ENCODE measurements around the gene MAP3K5.
"Not testable (repeated sequence)": the region's sequence is repeated elsewhere in the genome, so short reads cannot be mapped to it uniquely, and the experiment has no call there.

Gene MAP3K5

DNA sequence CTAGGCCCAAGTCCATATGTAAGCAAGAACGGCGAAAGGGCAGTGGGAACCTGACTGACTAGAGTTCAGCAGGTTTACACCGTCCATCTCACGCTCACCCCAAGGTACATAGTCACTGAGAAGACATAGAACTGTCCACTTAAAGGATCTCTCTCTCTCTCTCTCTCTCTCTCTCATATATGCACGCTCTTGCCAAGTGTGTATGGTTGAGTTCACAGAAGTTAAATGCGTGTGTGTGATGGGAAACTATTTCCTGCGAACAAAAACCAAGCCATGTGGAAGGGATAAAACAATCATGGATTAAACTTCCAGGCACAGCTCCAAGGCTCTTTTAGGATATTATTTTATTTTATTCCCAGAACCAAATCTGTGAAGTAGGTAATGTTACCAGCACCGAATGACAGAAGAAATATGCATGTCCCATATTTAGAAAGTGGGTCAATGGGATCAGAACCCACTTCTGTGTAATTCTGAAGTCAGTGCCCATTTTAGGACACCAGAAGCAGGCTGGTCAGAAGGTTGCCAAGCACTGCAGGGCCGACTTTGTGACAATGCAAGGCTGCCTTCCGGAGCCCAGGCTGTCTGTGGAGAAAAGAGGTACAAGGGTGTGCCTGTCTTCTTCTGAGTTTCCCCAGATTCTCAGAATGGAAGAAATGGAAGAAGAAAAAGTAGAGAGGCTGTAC is 192.8 kb downstream of the MAP3K5 start:
- no peak for DNase-seq (ENCODE audit: low spot score)
- TF ChIP-seq, protein P1, sequence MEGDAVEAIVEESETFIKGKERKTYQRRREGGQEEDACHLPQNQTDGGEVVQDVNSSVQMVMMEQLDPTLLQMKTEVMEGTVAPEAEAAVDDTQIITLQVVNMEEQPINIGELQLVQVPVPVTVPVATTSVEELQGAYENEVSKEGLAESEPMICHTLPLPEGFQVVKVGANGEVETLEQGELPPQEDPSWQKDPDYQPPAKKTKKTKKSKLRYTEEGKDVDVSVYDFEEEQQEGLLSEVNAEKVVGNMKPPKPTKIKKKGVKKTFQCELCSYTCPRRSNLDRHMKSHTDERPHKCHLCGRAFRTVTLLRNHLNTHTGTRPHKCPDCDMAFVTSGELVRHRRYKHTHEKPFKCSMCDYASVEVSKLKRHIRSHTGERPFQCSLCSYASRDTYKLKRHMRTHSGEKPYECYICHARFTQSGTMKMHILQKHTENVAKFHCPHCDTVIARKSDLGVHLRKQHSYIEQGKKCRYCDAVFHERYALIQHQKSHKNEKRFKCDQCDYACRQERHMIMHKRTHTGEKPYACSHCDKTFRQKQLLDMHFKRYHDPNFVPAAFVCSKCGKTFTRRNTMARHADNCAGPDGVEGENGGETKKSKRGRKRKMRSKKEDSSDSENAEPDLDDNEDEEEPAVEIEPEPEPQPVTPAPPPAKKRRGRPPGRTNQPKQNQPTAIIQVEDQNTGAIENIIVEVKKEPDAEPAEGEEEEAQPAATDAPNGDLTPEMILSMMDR (IDR thresholded peaks at IDR 0.05; ENCODE audit: borderline replicate concordance, control extremely low read depth, extremely low read depth, insufficient read depth, missing control alignments) = no peak
- in situ Hi-C loops (cut with MboI; ENCODE audit: low sequenced_read_pairs, unreplicated experiment) = no loop called here

DNA sequence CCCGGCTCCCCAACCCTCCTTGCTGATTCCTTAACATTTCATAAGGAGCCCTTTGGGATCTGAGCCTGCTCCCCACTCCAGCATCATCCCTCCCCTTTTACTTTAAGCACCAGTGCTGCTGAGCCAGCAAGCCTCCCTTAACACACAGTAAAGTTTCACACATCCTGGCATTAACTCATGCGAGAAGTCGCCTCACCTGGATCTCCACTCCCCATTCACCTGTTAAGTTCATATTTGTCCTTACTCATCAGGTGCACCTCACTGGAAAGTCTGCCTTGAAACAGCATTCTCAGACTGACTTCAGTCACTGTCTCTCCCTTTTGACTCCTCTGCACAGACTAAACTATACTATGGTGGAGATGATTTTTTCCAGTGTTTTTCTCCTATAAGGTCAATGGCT is 194.2 kb downstream of the MAP3K5 start:
- TF ChIP-seq, protein P1 (IDR thresholded peaks at IDR 0.05; ENCODE audit: borderline replicate concordance, control extremely low read depth, extremely low read depth, insufficient read depth, missing control alignments) = no peak
- DNase-seq (ENCODE audit: low spot score) = no peak
- in situ Hi-C loops (cut with MboI; ENCODE audit: low sequenced_read_pairs, unreplicated experiment) = no loop called here

DNA sequence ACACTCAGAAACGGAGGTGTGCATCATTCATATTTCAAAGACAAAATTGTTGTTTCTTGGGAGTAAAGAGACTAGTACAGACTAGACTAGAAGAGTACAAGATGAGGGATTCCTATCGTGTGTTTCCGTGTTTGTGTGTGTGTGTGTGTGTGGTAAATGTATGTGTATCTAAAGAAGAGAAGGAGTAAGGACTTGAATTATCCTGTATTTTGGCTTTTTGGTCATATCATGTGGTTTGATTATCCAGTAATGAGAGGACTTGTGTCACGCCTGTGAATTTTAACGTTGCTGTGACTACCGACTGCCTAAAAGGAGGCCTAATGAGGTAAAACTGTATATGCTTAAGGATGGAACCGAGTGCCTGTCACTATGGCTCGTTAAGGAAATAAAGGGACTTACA is 197.6 kb downstream of the MAP3K5 start:
- DNase-seq (ENCODE audit: low spot score) = no peak
- in situ Hi-C loops (cut with MboI; ENCODE audit: low sequenced_read_pairs, unreplicated experiment) = no loop called here
- TF ChIP-seq, protein P1 (IDR thresholded peaks at IDR 0.05; ENCODE audit: borderline replicate concordance, control extremely low read depth, extremely low read depth, insufficient read depth, missing control alignments) = no peak

DNA sequence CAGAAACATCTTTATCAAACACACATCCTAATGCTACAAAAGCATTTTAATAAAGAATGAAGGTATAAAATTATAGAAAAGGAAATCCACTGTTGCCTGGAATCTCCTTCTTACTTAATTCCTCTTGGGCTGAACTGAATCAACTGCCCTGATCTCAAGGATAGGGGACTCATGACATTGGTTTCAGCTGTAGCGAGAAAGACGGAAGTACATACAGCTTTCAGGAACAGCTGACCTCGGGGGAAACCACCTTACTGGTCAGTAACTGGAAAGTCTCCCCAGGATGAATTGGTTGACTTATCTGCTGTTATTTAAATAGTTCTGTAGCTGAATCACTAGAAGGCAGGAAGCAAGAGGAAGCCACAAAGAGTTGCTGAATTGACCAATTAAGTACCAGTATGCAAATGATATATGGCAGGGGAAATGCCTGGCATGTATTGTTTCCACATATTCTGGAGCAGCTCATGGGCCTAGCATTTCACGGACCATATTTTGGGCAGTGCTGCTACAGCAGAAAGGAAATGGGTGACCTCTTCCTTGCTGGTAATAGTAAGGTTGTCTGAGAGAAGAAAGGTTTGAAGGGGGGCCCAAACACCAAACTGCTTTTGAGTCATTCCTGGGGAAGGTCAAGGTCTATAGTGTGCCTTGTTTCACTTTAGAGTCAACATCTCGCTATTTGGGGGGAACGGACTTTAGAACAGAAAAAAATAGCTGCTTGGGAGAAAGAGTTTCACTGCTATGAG is 198.4 kb downstream of the MAP3K5 start:
- DNase-seq (ENCODE audit: low spot score) = peak; percentile 79
- TF ChIP-seq, protein P1 (IDR thresholded peaks at IDR 0.05; ENCODE audit: borderline replicate concordance, control extremely low read depth, extremely low read depth, insufficient read depth, missing control alignments) = no peak
- in situ Hi-C loops (cut with MboI; ENCODE audit: low sequenced_read_pairs, unreplicated experiment) = no loop called here

DNA sequence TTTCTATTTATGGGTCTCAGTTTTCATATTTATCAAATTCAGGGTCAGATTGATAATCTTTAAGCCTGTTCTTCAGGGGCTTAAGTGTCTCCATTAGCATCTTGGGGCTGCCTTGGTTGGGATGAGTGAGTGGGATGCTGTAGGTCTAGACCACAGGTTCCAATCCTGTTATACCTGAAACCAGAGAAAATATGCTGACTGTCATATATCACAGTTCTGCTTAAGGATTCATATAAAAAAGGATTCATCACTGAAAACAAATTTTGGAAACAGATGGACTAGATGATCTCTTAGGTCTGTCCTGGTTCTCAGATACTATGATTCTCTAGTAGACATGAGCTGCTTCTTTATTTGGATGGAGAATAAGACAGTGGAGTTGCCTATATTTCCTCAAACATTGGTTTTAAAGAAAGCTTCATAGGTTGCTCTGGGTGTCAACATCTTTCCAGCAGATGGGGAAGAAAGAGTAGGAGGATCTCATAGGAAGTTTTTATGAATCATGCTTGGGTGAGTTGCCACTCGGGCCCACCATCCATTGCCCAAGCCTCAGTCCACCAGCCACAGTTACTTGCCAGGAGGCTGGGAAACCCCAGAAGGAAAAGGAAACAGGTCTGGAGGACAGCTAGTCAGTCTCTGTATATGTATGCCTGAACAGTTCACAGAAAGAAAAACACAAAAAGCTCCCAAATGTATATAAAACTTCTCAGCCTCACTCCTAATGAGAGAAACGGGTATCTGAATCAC is 199.2 kb downstream of the MAP3K5 start:
- in situ Hi-C loops (cut with MboI; ENCODE audit: low sequenced_read_pairs, unreplicated experiment) = no loop called here
- no peak for DNase-seq (ENCODE audit: low spot score)
- TF ChIP-seq, protein P1 (IDR thresholded peaks at IDR 0.05; ENCODE audit: borderline replicate concordance, control extremely low read depth, extremely low read depth, insufficient read depth, missing control alignments) = no peak

DNA sequence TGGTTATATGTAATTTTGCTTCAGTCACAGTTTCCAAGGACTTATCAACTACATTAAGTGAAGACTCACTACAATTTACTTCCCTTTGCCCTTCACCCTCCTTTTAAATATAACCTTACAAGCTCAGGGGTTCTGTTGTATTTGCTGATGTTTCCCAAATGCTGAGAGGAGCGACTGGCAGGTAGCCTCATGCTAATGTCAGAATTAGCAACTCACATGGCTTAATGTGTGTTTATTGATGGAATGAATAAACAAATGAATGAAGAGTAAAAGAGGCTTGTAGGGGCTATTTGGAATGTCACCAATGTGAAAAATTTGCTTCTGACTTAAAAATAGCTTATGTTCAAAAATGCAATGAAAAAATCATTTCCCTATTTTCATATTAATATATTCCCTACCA is 200.7 kb downstream of the MAP3K5 start:
- DNase-seq (ENCODE audit: low spot score) = no peak
- in situ Hi-C loops (cut with MboI; ENCODE audit: low sequenced_read_pairs, unreplicated experiment) = no loop called here
- TF ChIP-seq, protein P1 (IDR thresholded peaks at IDR 0.05; ENCODE audit: borderline replicate concordance, control extremely low read depth, extremely low read depth, insufficient read depth, missing control alignments) = no peak

DNA sequence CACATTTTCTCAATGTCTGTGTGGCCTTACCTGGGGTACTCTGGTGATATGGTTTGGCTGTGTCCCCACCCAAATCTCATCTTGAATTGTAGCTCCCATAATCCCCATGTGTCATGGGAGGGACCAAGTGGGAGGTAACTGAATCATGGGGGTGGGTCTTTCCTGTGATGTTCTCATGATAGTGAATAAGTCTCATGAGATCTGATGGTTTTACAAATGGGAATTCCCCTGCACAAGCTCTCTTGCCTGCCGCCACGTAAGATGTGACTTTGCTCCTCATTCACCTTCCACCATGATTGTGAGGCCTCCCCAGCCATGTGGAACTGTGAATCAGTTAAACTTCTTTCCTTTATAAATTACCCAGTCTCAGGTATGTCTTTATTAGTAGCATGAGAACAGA is 201.4 kb downstream of the MAP3K5 start:
- in situ Hi-C loops (cut with MboI; ENCODE audit: low sequenced_read_pairs, unreplicated experiment); DNase-seq (ENCODE audit: low spot score): not testable (repeated sequence)
